Measurements from ENCODE around the gene TMOD2. TPM values are rescaled to one million over a fixed set of nuclear protein-coding genes. Genes with fewer than 3 reads are reported as not detected.

The TMOD2 gene
- total RNA-seq, 4 donors from 2014 or later = 7.8 to 18.7 (median 9.5) TPM

DNA sequence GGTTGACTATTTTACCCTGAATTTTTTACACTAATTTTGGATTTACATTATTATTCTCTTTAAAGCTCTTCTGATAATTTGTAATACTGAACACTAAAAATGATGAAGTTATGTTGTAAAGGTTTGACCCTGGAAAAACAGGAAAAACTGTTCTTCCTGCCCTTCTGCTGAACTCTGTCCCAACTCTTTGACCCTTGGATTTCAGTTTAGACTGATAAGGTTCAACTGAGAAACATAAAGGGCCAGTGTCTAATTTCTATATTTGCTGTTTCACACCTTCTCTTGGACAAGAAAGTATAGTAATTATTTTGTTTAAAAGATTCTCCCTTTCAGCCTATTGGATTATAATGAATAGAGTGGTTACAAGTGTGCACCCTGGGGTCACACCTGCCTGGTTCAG is 65.2 kb downstream of the TMOD2 start:
- Histone ChIP-seq H3K36me3 (no peaks in the 10 kb centered on the region), H3K27me3 (no peaks in the 10 kb centered on the region), H3K9me3 (no peaks in the 10 kb centered on the region), H3K4me3 (no peak overlapping the region), H3K27ac (no peak overlapping the region), H3K4me1 (no peaks in the 10 kb centered on the region)
- TF ChIP-seq EP300 (IDR thresholded peaks at IDR 0.05) (no peak), POLR2AphosphoS5 (IDR thresholded peaks at IDR 0.05) (no peak), POLR2A (IDR thresholded peaks at IDR 0.05) (no peak)
- TF ChIP-seq, protein P1, sequence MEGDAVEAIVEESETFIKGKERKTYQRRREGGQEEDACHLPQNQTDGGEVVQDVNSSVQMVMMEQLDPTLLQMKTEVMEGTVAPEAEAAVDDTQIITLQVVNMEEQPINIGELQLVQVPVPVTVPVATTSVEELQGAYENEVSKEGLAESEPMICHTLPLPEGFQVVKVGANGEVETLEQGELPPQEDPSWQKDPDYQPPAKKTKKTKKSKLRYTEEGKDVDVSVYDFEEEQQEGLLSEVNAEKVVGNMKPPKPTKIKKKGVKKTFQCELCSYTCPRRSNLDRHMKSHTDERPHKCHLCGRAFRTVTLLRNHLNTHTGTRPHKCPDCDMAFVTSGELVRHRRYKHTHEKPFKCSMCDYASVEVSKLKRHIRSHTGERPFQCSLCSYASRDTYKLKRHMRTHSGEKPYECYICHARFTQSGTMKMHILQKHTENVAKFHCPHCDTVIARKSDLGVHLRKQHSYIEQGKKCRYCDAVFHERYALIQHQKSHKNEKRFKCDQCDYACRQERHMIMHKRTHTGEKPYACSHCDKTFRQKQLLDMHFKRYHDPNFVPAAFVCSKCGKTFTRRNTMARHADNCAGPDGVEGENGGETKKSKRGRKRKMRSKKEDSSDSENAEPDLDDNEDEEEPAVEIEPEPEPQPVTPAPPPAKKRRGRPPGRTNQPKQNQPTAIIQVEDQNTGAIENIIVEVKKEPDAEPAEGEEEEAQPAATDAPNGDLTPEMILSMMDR (IDR thresholded peaks at IDR 0.05) = no peak
- DNase-seq (ENCODE audit: low spot score in 2 of 2) = no peak

DNA sequence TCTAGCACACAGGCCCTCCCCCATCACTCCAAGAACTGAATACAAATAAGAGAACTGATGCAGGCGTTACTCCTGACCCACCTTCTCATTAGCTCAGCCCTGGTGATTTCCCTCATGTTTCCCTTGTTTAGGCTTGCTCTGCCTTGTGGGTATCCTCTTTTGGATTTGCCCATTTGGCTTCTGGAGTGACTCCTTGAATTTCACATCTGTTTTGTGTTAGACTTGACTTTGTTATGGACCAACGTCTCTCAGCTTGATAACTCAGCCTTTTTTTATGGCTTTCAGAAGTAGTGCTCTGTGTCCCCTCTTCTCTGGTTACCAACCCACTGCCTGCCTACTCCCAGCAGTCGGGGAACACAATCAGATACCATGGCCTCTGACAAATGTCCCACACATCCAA is 66.8 kb downstream of the TMOD2 start:
- no peak overlapping the region for H3K27ac ChIP-seq
- no peaks in the 10 kb centered on the region for H3K36me3 ChIP-seq
- no peak for DNase-seq (ENCODE audit: low spot score in 2 of 2)
- no peaks in the 10 kb centered on the region for H3K27me3 ChIP-seq
- 71% methylated on average over 3 of the region's 3 CpGs for WGBS
- H3K4me3 ChIP-seq = no peak overlapping the region
- no peaks in the 10 kb centered on the region for H3K9me3 ChIP-seq
- H3K4me1 ChIP-seq = no peaks in the 10 kb centered on the region
- TF ChIP-seq POLR2A (IDR thresholded peaks at IDR 0.05) = no peak
- TF ChIP-seq, protein P1 (IDR thresholded peaks at IDR 0.05) = no peak
- no peak for TF ChIP-seq POLR2AphosphoS5 (IDR thresholded peaks at IDR 0.05)
- no peak for TF ChIP-seq EP300 (IDR thresholded peaks at IDR 0.05)

DNA sequence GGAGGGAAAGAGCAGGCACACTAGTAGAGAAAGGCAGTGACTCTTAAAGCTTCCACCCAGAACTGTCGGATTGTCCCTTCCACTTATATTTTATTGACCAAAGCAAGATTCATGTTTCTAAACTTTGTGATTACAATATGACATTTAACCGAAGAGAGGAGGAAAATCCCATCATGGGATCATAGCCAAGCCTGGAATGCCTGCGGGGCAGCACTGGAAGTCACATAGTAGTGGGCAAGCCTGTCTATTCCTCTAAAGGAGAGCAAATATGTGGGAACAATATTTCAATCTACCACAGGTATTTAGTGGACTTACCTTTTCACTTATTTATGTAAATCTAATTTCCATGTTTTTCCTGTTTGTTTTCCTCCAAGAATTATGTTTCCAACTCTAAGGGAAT is 74.3 kb downstream of the TMOD2 start:
- DNase-seq (ENCODE audit: low spot score in 2 of 2) = no peak
- no peak overlapping the region for H3K27ac ChIP-seq

DNA sequence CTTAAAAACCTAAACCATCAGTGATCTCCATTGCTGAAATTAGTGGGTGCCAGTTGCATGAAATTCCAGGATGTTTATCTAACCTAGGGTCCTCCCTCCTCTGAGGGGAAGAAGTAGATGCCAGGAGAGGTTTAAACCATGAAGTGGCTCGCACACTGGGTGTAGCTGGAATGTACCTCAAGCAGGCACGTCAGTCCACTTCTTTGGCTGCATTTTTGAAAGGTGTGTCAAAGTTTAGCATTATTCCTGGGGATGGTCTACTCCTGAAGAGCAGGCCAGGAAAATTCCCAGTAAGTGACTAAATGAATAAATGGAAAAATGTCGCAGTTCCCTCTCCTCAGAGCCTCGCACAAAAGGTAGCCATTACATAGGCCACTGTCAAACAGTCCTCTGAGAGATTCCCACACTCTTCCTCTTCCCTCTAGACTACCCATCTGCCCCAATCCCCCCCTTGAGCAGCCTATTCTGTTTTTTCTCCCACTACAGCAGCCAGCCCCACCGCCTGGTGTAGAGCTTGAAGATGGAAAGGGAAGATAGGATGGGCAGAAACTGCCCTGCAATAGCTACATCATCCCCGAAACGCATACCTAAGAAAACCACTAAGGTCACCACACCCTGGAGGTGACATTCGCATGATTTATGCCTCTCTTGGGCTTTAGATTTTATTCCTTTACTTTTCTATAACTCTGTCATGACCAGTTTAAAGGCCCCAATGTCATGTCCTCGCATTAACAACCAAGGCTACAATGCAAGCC is 77.4 kb downstream of the TMOD2 start:
- peaks cover 38% of the 10 kb centered on the region for H3K4me1 ChIP-seq
- no peak overlapping the region for H3K4me3 ChIP-seq

More for the DNA sequence above, 74.3 kb downstream of the TMOD2 start:
- Histone ChIP-seq H3K4me1 (peaks cover 10% of the 10 kb centered on the region), H3K4me3 (no peak overlapping the region), H3K36me3 (no peaks in the 10 kb centered on the region), H3K9me3 (no peaks in the 10 kb centered on the region), H3K27me3 (no peaks in the 10 kb centered on the region)
- WGBS = 61% methylated on average over 3 of the region's 3 CpGs
- TF ChIP-seq EP300 (IDR thresholded peaks at IDR 0.05) (no peak), POLR2AphosphoS5 (IDR thresholded peaks at IDR 0.05) (no peak), POLR2A (IDR thresholded peaks at IDR 0.05) (no peak)
- TF ChIP-seq, protein P1 (IDR thresholded peaks at IDR 0.05) = no peak

DNA sequence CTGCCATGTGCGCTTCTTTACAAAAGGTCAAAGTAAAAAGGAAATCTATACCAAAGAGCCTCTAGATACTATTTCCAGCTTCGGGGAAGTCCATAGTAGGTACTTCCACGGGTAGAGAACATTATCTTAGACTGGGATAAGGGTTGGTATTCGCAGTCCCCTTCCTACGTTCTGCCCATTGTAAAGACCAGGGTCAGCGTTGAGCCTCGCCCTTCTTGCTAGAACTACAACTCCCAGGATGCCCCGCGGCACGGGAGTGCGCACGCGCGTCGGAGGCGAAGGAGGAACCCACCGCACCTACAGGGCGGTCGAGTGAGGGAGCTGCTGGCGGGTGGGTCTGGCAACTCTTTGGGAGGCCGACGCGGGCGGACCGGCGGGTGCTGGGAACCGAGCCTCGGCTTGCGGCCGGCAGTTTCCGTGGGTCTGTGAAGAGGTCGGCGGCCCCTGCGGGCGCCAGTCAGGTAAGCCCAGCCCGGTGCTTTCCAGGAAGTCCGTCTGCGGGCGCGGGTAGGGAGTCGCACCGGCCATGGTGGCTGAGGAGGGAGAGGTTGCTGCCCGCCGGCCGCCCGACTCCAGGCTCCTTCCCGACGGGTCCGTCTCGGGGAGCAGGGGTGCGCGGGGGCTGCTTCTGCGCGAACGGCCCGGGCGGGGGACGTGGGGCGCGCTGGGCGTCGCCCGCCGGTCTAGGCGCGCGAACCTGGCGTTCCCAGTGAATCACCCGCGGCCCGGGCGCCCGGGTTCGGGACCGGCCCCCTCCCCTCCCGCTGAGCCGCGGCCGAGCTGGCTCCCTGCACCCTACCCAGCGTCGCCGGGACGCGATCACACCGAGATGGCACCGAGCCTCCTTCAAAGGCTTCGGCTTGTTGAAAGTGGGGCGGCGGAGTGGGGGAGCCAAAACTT is 78.2 kb downstream of the TMOD2 start, which contains the start of gene TMOD3:
TSS of gene TMOD3 (plus strand) at position 278 of the 900 bp plus-strand sequence. CDS start 33,232 bp downstream, outside the sequence.
- Histone ChIP-seq H3K4me1 (peaks cover 46% of the 10 kb centered on the region), H3K27ac (peak within 1 kb of the TSS; percentile 96), H3K36me3 (no peaks in the 10 kb centered on the region), H3K9me3 (no peaks in the 10 kb centered on the region), H3K4me3 (peak within 1 kb of the TSS; percentile 91), H3K27me3 (no peaks in the 10 kb centered on the region)
- WGBS = 7% methylated on average over 13 of the region's 89 CpGs
- TF ChIP-seq EP300 (IDR thresholded peaks at IDR 0.05) = no peak
- TF ChIP-seq, protein P1 (IDR thresholded peaks at IDR 0.05) = no peak
- peak; percentile 38 to 85 for TF ChIP-seq POLR2A (IDR thresholded peaks at IDR 0.05)
- TF ChIP-seq POLR2AphosphoS5 (IDR thresholded peaks at IDR 0.05) = peak in 2 of 3 donors; percentile 45 to 83
- peak; percentile 93 to 97 for DNase-seq (ENCODE audit: low spot score in 2 of 2)

More for the DNA sequence above, 77.4 kb downstream of the TMOD2 start:
- Histone ChIP-seq H3K9me3 (no peaks in the 10 kb centered on the region), H3K27ac (peak overlapping the region; percentile 96), H3K27me3 (no peaks in the 10 kb centered on the region), H3K36me3 (no peaks in the 10 kb centered on the region)
- 67% methylated on average over 9 of the region's 9 CpGs for WGBS
- TF ChIP-seq POLR2A (IDR thresholded peaks at IDR 0.05) = no peak
- DNase-seq (ENCODE audit: low spot score in 2 of 2) = no peak

Data from suprapubic skin (tissue), 4 donors.